ENCODE data around the gene OSBPL6.
"Not testable (repeated sequence)": the region's sequence is repeated elsewhere in the genome, so short reads cannot be mapped to it uniquely, and the experiment has no call there.

The OSBPL6 gene

GRCh38 chr2:178412047-178412446 is 217.7 kb downstream of the OSBPL6 start:
- no peak for DNase-seq

GRCh38 chr2:178412453-178412852 is 218.1 kb downstream of the OSBPL6 start:
- DNase-seq: not testable (repeated sequence)

- peak; percentile 77 for DNase-seq
Measured at GRCh38 chr2:178413472-178414265, 219.4 kb downstream of the OSBPL6 start.

- peak; percentile 95 for DNase-seq
Measured at GRCh38 chr2:178414266-178415247, 220.2 kb downstream of the OSBPL6 start.

GRCh38 chr2:178415979-178416378 is 221.7 kb downstream of the OSBPL6 start:
- no peak for DNase-seq

- DNase-seq: no peak
Measured at GRCh38 chr2:178417916-178418315, 223.6 kb downstream of the OSBPL6 start.

GRCh38 chr2:178418426-178418825 is 224.1 kb downstream of the OSBPL6 start:
- no peak for DNase-seq

GRCh38 chr2:178419123-178419522 is 224.8 kb downstream of the OSBPL6 start:
- DNase-seq: no peak

- DNase-seq: no peak
Measured at GRCh38 chr2:178420463-178420999, 226.2 kb downstream of the OSBPL6 start.

- no peak for DNase-seq
Measured at GRCh38 chr2:178422097-178422496, 227.8 kb downstream of the OSBPL6 start.

GRCh38 chr2:178423746-178424145 is 229.4 kb downstream of the OSBPL6 start:
- not testable (repeated sequence) for DNase-seq

GRCh38 chr2:178425255-178425827 is 231.0 kb downstream of the OSBPL6 start:
- no peak for DNase-seq

GRCh38 chr2:178426388-178426787 is 232.1 kb downstream of the OSBPL6 start:
- DNase-seq: no peak

GRCh38 chr2:178427458-178427857 is 233.1 kb downstream of the OSBPL6 start:
- DNase-seq: no peak

GRCh38 chr2:178428396-178428806 is 234.1 kb downstream of the OSBPL6 start:
- no peak for DNase-seq

- DNase-seq: no peak
Measured at GRCh38 chr2:178429336-178429735, 235.0 kb downstream of the OSBPL6 start.

- no peak for DNase-seq
Measured at GRCh38 chr2:178436662-178437061, 242.3 kb downstream of the OSBPL6 start.

- peak; percentile 63 for DNase-seq
Measured at GRCh38 chr2:178441426-178441825, 247.1 kb downstream of the OSBPL6 start.

GRCh38 chr2:178448968-178449661 is 254.8 kb downstream of the OSBPL6 start:
- DNase-seq: no peak

GRCh38 chr2:178449700-178450523 is 255.6 kb downstream of the OSBPL6 start:
- no peak for DNase-seq

GRCh38 chr2:178450524-178450773 is 256.1 kb downstream of the OSBPL6 start:
- DNase-seq: no peak
